Measurements from ENCODE around the gene NANOGP8.

DNA sequence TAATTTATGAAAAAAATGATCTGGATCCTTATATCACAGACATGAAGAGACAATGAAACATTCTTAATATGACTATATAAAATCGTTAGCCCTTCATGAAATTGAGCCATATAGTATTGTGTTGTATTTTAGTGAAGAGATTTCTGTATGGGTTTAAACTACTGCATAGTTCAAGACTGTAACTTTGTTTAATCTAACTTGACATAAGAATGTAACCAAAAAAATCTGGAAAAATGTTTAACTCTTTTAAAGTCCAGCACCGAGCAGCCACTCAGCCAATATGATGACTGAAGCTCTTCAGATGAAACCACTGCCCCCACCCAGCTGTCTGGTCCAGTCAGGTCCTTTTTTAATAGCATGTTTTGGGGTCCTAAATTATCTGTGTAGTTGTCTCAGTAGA, 4.9 kb downstream of the NANOGP8 start:
- TF ChIP-seq CTCF (IDR thresholded peaks at IDR 0.05; ENCODE audit: low read depth, low read length, missing input control) (no peak), ATF3 (IDR thresholded peaks at IDR 0.05) (no peak)
- TF ChIP-seq, protein P1, sequence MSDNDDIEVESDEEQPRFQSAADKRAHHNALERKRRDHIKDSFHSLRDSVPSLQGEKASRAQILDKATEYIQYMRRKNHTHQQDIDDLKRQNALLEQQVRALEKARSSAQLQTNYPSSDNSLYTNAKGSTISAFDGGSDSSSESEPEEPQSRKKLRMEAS (IDR thresholded peaks at IDR 0.05) = no peak
